GM19463 (cell line): Measurements from ENCODE around the gene RBM20.

ENCODE experiments used
- ATAC-seq: cut with Tn5 transposase; IDR thresholded peaks from one replicate; pipeline ENCODE4 v1.9.1; 2021; ENCODE audit warnings: mild to moderate bottlenecking, moderate library complexity; ENCODE audit not compliant: unreplicated experiment

RBM20 gene

GRCh38 chr10:110887560-110887959 lies 243.4 kb downstream of the RBM20 start:
- ATAC-seq = no peak
